ENCODE data around the gene APC2. TPM values are rescaled to one million over a fixed set of nuclear protein-coding genes. Genes with fewer than 3 reads are reported as not detected.

APC2 gene, protein sequence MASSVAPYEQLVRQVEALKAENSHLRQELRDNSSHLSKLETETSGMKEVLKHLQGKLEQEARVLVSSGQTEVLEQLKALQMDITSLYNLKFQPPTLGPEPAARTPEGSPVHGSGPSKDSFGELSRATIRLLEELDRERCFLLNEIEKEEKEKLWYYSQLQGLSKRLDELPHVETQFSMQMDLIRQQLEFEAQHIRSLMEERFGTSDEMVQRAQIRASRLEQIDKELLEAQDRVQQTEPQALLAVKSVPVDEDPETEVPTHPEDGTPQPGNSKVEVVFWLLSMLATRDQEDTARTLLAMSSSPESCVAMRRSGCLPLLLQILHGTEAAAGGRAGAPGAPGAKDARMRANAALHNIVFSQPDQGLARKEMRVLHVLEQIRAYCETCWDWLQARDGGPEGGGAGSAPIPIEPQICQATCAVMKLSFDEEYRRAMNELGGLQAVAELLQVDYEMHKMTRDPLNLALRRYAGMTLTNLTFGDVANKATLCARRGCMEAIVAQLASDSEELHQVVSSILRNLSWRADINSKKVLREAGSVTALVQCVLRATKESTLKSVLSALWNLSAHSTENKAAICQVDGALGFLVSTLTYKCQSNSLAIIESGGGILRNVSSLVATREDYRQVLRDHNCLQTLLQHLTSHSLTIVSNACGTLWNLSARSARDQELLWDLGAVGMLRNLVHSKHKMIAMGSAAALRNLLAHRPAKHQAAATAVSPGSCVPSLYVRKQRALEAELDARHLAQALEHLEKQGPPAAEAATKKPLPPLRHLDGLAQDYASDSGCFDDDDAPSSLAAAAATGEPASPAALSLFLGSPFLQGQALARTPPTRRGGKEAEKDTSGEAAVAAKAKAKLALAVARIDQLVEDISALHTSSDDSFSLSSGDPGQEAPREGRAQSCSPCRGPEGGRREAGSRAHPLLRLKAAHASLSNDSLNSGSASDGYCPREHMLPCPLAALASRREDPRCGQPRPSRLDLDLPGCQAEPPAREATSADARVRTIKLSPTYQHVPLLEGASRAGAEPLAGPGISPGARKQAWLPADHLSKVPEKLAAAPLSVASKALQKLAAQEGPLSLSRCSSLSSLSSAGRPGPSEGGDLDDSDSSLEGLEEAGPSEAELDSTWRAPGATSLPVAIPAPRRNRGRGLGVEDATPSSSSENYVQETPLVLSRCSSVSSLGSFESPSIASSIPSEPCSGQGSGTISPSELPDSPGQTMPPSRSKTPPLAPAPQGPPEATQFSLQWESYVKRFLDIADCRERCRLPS (N-terminal part only)
- under 0.01 and 0.37 TPM in 2 replicates for total RNA-seq

GRCh38 chr19:1449467-1450442 lies at the start of gene APC2:
APC2 (plus strand) TSS chr19:1450121; CDS start chr19:1453002, 2,881 bp downstream.

DNA sequence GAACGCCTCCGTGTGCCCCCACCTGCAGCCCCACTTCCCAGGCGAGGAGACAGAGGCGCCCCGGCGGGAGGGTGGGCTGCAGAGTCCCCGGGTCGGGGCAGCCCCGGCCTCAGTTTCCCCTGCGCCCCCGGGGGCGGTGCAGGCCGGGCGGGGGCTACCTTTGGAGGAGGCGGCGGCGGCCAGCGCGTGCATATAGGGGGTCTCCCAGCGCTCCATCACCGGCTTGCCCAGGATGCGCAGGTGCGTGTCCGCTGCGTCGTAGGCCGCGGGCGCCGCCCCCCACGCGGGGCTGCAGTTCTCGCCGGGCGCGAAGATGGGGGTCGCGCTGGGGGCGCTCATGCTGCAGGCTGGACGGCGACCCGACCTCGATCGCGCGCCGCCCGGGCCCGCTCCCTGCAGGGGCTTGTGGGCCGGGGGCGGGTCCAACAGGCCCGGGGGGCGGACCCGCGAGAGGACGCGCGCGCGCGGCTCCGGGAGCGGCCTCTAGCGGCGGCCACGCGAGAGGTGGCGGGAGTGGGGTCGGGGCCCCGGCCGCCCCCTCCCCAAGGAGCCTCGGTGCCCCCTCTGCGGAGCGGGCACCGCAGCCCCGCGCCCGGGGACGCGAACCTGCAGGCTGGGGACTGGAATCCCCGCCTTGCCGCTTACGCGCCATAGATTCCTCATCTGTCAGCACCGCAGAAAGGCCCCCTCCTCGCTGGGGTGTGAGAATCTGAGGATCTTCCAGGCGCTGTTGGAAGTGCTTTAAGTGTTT lies 48.6 kb upstream of the APC2 start, which contains the start of gene GAMT:
Gene GAMT, minus strand, starts transcription at position 405 of the 751 bp plus-strand sequence. Its CDS starts 66 bp downstream, at position 339.

DNA sequence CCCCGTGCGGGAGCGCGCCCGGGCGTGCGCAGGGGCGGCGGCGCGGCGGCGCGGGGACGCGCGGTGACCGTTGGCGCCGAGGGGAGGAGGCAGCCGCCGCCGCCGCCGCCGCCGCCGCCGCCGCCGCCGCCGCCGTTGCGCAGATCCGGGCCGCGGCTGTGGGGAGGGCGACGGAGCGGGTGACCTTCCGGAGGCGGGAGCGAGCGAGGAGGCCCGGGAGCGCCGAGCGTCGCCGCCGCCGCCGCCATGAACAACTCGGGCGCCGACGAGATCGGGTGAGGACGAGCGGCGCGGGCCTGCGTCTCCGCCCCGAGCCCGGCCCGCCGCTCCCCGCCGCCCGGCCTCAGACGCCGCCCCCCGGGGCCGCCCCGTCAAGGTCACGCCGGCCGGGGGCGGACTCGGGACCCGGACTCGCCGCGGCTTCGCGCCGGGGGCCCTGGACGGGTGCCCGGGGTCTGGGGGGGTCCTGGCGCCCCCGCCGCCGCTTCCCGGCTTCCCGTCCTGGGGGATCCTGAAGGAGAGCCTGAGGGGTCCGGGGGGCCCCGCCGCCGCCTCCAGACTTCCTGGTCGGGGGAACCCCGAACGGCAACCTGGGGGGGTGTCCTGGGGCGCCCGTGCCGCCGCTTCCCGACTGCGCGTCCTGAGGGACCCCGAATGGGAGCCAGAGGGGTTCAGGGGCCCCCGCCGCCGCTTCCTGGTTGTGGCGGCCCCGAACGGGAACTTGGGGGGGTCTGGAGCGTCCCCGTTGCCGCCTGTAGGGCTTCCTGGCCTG lies 42.2 kb upstream of the APC2 start, which contains the start of gene DAZAP1:
Gene DAZAP1, plus strand, starts transcription at position 59 of the 772 bp plus-strand sequence. Its CDS starts 188 bp downstream, at position 247.

GRCh38 chr19:1438035-1438932 lies 11.6 kb upstream of the APC2 start, which contains the start of gene RPS15:
RPS15 (plus strand) TSS chr19:1438396; CDS start chr19:1438426, 30 bp downstream.

GRCh38 chr19:1478934-1479707 lies 29.2 kb downstream of the APC2 start, which contains the start of gene C19orf25:
C19orf25 (minus strand) TSS chr19:1479215; CDS start chr19:1478903, 312 bp downstream.

GRCh38 chr19:1490311-1491113 lies 40.6 kb downstream of the APC2 start, which contains the start of gene PCSK4:
PCSK4 (minus strand) TSS chr19:1490350; CDS start chr19:1490346, 4 bp downstream.

DNA sequence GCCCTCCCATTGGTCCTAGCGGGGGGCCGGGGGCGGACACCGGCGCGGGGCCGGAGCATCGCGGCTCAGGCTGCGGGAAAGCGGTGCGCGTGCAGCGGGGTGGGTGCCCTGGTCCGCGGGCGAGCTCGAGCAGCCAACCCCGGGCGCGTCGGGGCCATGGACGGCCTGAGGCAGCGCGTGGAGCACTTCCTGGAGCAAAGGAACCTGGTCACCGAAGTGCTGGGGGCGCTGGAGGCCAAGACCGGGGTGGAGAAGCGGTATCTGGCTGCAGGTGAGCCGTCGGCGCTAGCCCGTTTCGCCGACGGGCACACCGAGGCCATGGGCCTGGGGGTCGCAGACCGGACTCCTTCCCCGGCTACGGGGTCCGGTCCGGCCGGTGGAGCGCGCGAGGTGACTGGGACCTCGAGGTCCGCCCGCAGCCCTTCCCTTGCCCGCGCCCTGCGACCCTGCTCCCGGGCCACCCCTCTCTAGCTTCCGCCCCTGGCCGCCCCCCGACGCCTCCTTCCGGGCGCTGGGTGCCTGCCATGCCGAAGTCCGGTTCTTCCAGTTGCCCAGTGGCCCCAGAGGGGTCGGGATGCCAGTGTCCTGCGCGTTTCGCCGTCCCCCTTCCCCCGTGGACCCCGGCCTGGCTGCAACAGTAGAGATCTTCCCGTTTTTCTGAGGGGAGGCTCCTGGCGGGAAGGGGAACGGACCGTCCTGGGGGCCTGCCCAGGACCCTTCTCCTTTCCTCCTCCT lies 41.4 kb downstream of the APC2 start, which contains the start of gene REEP6:
Gene REEP6, plus strand, starts transcription at position 68 of the 735 bp plus-strand sequence. Its CDS starts 89 bp downstream, at position 157.

DNA sequence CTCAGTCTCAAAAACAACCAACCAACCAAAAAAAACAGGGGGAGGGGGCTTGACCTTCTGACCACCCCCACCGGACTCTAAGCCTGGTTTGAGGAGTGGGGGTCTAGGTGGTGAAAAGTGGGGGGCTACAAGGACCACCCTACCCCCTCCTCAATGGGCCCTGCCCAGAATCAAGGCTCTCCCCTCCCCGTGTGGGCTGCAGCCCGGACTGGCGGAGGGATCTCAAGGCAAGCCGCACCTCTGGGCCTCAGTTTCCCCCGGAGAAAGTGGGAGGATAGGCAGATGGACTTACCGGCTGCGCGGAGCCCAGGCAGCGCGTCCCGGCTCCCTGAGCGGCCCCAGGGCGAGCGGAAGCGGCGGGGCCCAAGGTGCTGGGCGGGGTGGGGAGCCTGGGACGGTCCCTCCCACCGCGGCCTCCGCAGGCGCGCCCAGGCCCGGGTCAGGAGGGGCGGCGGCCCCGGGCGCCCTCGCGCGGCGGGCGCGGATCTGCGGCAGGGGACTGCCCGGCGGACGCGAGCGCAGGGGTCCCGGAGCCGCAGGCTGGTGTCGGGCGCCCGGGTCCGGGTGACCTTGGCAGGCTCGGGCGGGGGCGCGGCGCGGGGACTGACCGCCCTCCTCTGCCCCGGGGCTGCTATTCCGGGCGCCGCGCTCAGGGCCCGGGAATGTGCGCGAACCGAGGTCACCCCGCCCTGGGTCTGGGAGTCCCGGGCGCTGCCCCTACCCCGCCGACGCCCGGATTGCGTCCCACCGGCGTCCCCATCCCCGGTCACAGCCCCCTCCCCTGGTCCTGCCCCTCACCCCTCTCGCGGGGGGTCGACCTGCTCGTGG lies 63.0 kb downstream of the APC2 start, which contains the start of gene ADAMTSL5:
Gene ADAMTSL5, minus strand, starts transcription at position 349 of the 828 bp plus-strand sequence. CDS start 2,076 bp downstream, outside the sequence.

Other genes with a start within 250 kb of the APC2 start
- gene STK11, start 244.3 kb upstream of the APC2 start, total RNA-seq: 58.4 and 85.0 TPM in 2 replicates
- 2.9 and 4.7 TPM in 2 replicates for gene CBARP, start 212.1 kb upstream of the APC2 start, total RNA-seq
- 25.4 and 32.7 TPM in 2 replicates for gene ATP5F1D, start 208.4 kb upstream of the APC2 start, total RNA-seq
- gene MIDN, start 201.5 kb upstream of the APC2 start, total RNA-seq: 15.8 and 21.9 TPM in 2 replicates
- gene CIRBP, start 180.8 kb upstream of the APC2 start, total RNA-seq: 99.2 and 106 TPM in 2 replicates
- gene FAM174C, start 174.6 kb upstream of the APC2 start, total RNA-seq: 28.9 and 36.4 TPM in 2 replicates
- gene EFNA2, start 164.2 kb upstream of the APC2 start, total RNA-seq: not detected in 2 replicates
- 57.5 and 71.7 TPM in 2 replicates for gene NDUFS7, start 66.2 kb upstream of the APC2 start, total RNA-seq
- 23.9 and 42.6 TPM in 2 replicates for gene GAMT, start 48.6 kb upstream of the APC2 start, total RNA-seq
- 49.6 and 88.9 TPM in 2 replicates for gene DAZAP1, start 42.5 kb upstream of the APC2 start, total RNA-seq
- gene RPS15, start 11.7 kb upstream of the APC2 start, total RNA-seq: 481 and 668 TPM in 2 replicates
- 19.1 and 27.8 TPM in 2 replicates for gene C19orf25, start 29.1 kb downstream of the APC2 start, total RNA-seq
- 0.78 and 1.8 TPM in 2 replicates for gene PCSK4, start 40.2 kb downstream of the APC2 start, total RNA-seq
- gene REEP6, start 41.1 kb downstream of the APC2 start, total RNA-seq: 1.2 and 2.6 TPM in 2 replicates
- 1.6 and 2.2 TPM in 2 replicates for gene ADAMTSL5, start 62.9 kb downstream of the APC2 start, total RNA-seq
- gene PLK5, start 74.0 kb downstream of the APC2 start, total RNA-seq: not detected in 2 replicates
- 23.5 and 43.4 TPM in 2 replicates for gene MEX3D, start 118.2 kb downstream of the APC2 start, total RNA-seq
- 66.5 and 103 TPM in 2 replicates for gene MBD3, start 142.7 kb downstream of the APC2 start, total RNA-seq
- 42.6 and 54.7 TPM in 2 replicates for gene UQCR11, start 155.3 kb downstream of the APC2 start, total RNA-seq
- gene TCF3, start 202.5 kb downstream of the APC2 start, total RNA-seq: 65.4 and 78.4 TPM in 2 replicates